ENCODE measurements around the gene SPRYD3.
A peak's percentile ranks its signal among the peaks of the same experiment; 100 is the strongest.
"Not testable (repeated sequence)": the region's sequence is repeated elsewhere in the genome, so short reads cannot be mapped to it uniquely, and the experiment has no call there.

The SPRYD3 gene

GRCh38 chr12:53101931-53102781, 23.0 kb upstream of the SPRYD3 start:
- DNase-seq (ENCODE audit: low read depth in 2 of 2): no peak

- DNase-seq (ENCODE audit: low read depth in 2 of 2): no peak
These were observed 22.1 kb upstream of the SPRYD3 start for GRCh38 chr12:53101266-53101665.

GRCh38 chr12:53100466-53101151, 21.4 kb upstream of the SPRYD3 start:
- no peak for DNase-seq (ENCODE audit: low read depth in 2 of 2)

- DNase-seq (ENCODE audit: low read depth in 2 of 2): peak; percentile 83 to 94
These were observed 20.1 kb upstream of the SPRYD3 start for GRCh38 chr12:53099071-53099882.

GRCh38 chr12:53098354-53098981, 19.3 kb upstream of the SPRYD3 start:
- DNase-seq (ENCODE audit: low read depth in 2 of 2): no peak

- DNase-seq (ENCODE audit: low read depth in 2 of 2): peak; percentile 51 to 67
These were observed 18.6 kb upstream of the SPRYD3 start, which contains the start of gene IGFBP6 for GRCh38 chr12:53097564-53098353. Gene IGFBP6, plus strand, starts transcription at chr12:53097667. Its CDS starts 51 bp downstream, at chr12:53097718.

GRCh38 chr12:53097207-53097563, 18.0 kb upstream of the SPRYD3 start:
- DNase-seq (ENCODE audit: low read depth in 2 of 2): no peak

GRCh38 chr12:53096759-53097158, 17.6 kb upstream of the SPRYD3 start:
- no peak for DNase-seq (ENCODE audit: low read depth in 2 of 2)

- no peak for DNase-seq (ENCODE audit: low read depth in 2 of 2)
These were observed 17.0 kb upstream of the SPRYD3 start for GRCh38 chr12:53096089-53096741.

GRCh38 chr12:53095596-53095895, 16.4 kb upstream of the SPRYD3 start:
- DNase-seq (ENCODE audit: low read depth in 2 of 2): not testable (repeated sequence)

- not testable (repeated sequence) for DNase-seq (ENCODE audit: low read depth in 2 of 2)
These were observed 15.8 kb upstream of the SPRYD3 start for GRCh38 chr12:53094796-53095595.

- no peak for DNase-seq (ENCODE audit: low read depth in 2 of 2)
These were observed 15.2 kb upstream of the SPRYD3 start for GRCh38 chr12:53094394-53094787.

- DNase-seq (ENCODE audit: low read depth in 2 of 2): no peak
These were observed 14.7 kb upstream of the SPRYD3 start for GRCh38 chr12:53093777-53094393.

GRCh38 chr12:53091756-53092155, 12.6 kb upstream of the SPRYD3 start:
- DNase-seq (ENCODE audit: low read depth in 2 of 2): no peak

- DNase-seq (ENCODE audit: low read depth in 2 of 2): no peak
These were observed 11.4 kb upstream of the SPRYD3 start for GRCh38 chr12:53090554-53090953.

GRCh38 chr12:53090105-53090504, 10.9 kb upstream of the SPRYD3 start:
- no peak for DNase-seq (ENCODE audit: low read depth in 2 of 2)

GRCh38 chr12:53086361-53086760, 7.2 kb upstream of the SPRYD3 start:
- no peak for DNase-seq (ENCODE audit: low read depth in 2 of 2)

- no peak for DNase-seq (ENCODE audit: low read depth in 2 of 2)
These were observed 3.5 kb upstream of the SPRYD3 start for GRCh38 chr12:53082637-53083175.

All from stimulated activated CD4-positive, alpha-beta T cell treated with anti-CD3 and anti-CD28 coated beads, Interleukin-4, amount 100 ng/mL, for 48 hours (primary cell).